Measurements from ENCODE around the gene ENTREP1.

GRCh38 chr9:69363191-69363590 lies 38.2 kb downstream of the ENTREP1 start:
- no peak for TF ChIP-seq CTCF (conservative IDR thresholded peaks at IDR 0.05; ENCODE audit: low read depth, low read length)
- no peak for TF ChIP-seq CEBPB (IDR thresholded peaks at IDR 0.05; ENCODE audit: low read depth, low read length)
- TF ChIP-seq POLR2A (IDR thresholded peaks at IDR 0.05; ENCODE audit: low read depth, low read length), result no peak

All from IMR-90 (cell line).